Ishikawa (cell line): ENCODE results near the gene VWA8.

Source experiments
- CEBPB ChIP-seq: IDR thresholded peaks from 2 replicates; pipeline ENCODE4 v1.6.1; 2012
- CREB1 ChIP-seq: IDR thresholded peaks from 2 replicates; pipeline ENCODE4 v1.6.1; 2012; ENCODE audit warnings: low read depth
- EGR1 ChIP-seq: IDR thresholded peaks from 2 replicates; pipeline ENCODE4 v1.6.1; 2012
- EP300 ChIP-seq: IDR thresholded peaks from 2 replicates; pipeline ENCODE4 v1.6.1; 2012; ENCODE audit warnings: borderline replicate concordance
- FOXM1 ChIP-seq: IDR thresholded peaks from 2 replicates; pipeline ENCODE4 v1.6.1; 2012; ENCODE audit warnings: low read depth, borderline replicate concordance
- NFIC ChIP-seq: IDR thresholded peaks from 2 replicates; pipeline ENCODE4 v1.6.1; 2012
- RAD21 ChIP-seq: IDR thresholded peaks from 2 replicates; pipeline ENCODE4 v1.6.1; 2012; ENCODE audit warnings: low read depth
- TAF1 ChIP-seq: IDR thresholded peaks from 2 replicates; pipeline ENCODE4 v1.6.1; 2012; ENCODE audit warnings: low read depth, mild to moderate bottlenecking
- TCF12 ChIP-seq: IDR thresholded peaks from 2 replicates; pipeline ENCODE4 v1.6.1; 2012; ENCODE audit warnings: low read depth
- TEAD4 ChIP-seq: IDR thresholded peaks from 2 replicates; pipeline ENCODE4 v1.6.1; 2012
- YY1 ChIP-seq: IDR thresholded peaks from 2 replicates; pipeline ENCODE4 v1.6.1; 2012; ENCODE audit warnings: low read depth
- ZBTB7A ChIP-seq: IDR thresholded peaks from 2 replicates; pipeline ENCODE4 v1.6.1; 2012; ENCODE audit warnings: low read depth
- TF ChIP-seq, protein P1 (sequence below): IDR thresholded peaks from 2 replicates; pipeline ENCODE4 v1.6.1; 2012
- TF ChIP-seq, protein P2 (sequence below): IDR thresholded peaks from 2 replicates; pipeline ENCODE4 v1.6.1; 2012
- TF ChIP-seq, protein P3 (sequence below): IDR thresholded peaks from 2 replicates; pipeline ENCODE4 v1.6.1; 2012; ENCODE audit warnings: low read depth, mild to moderate bottlenecking

VWA8 gene

GRCh38 chr13:41802684-41803444, 158.0 kb downstream of the VWA8 start:
- TF ChIP-seq CEBPB = no peak
- TF ChIP-seq, protein P1, sequence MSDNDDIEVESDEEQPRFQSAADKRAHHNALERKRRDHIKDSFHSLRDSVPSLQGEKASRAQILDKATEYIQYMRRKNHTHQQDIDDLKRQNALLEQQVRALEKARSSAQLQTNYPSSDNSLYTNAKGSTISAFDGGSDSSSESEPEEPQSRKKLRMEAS = no peak
- no peak for TF ChIP-seq YY1
- TF ChIP-seq, protein P2, sequence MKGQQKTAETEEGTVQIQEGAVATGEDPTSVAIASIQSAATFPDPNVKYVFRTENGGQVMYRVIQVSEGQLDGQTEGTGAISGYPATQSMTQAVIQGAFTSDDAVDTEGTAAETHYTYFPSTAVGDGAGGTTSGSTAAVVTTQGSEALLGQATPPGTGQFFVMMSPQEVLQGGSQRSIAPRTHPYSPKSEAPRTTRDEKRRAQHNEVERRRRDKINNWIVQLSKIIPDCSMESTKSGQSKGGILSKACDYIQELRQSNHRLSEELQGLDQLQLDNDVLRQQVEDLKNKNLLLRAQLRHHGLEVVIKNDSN = no peak
- TF ChIP-seq RAD21 = no peak
- no peak for TF ChIP-seq FOXM1
- no peak for TF ChIP-seq EP300
- no peak for TF ChIP-seq TAF1
- TF ChIP-seq, protein P3, sequence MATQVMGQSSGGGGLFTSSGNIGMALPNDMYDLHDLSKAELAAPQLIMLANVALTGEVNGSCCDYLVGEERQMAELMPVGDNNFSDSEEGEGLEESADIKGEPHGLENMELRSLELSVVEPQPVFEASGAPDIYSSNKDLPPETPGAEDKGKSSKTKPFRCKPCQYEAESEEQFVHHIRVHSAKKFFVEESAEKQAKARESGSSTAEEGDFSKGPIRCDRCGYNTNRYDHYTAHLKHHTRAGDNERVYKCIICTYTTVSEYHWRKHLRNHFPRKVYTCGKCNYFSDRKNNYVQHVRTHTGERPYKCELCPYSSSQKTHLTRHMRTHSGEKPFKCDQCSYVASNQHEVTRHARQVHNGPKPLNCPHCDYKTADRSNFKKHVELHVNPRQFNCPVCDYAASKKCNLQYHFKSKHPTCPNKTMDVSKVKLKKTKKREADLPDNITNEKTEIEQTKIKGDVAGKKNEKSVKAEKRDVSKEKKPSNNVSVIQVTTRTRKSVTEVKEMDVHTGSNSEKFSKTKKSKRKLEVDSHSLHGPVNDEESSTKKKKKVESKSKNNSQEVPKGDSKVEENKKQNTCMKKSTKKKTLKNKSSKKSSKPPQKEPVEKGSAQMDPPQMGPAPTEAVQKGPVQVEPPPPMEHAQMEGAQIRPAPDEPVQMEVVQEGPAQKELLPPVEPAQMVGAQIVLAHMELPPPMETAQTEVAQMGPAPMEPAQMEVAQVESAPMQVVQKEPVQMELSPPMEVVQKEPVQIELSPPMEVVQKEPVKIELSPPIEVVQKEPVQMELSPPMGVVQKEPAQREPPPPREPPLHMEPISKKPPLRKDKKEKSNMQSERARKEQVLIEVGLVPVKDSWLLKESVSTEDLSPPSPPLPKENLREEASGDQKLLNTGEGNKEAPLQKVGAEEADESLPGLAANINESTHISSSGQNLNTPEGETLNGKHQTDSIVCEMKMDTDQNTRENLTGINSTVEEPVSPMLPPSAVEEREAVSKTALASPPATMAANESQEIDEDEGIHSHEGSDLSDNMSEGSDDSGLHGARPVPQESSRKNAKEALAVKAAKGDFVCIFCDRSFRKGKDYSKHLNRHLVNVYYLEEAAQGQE = no peak
- no peak for TF ChIP-seq NFIC
- TF ChIP-seq TEAD4 = no peak
- no peak for TF ChIP-seq ZBTB7A
- no peak for TF ChIP-seq EGR1
- TF ChIP-seq CREB1 = no peak
- no peak for TF ChIP-seq TCF12

- TF ChIP-seq, protein P3 = no peak
These were observed 158.7 kb downstream of the VWA8 start for GRCh38 chr13:41802043-41802683.

GRCh38 chr13:41791056-41791455, 169.9 kb downstream of the VWA8 start:
- TF ChIP-seq, protein P3 = no peak
- TF ChIP-seq CREB1 (no peak), ZBTB7A (no peak), TAF1 (no peak), TCF12 (no peak), YY1 (no peak), RAD21 (no peak), NFIC (no peak), CEBPB (no peak), EGR1 (no peak), TEAD4 (no peak), FOXM1 (no peak), EP300 (no peak)
- TF ChIP-seq, protein P2 = no peak
- TF ChIP-seq, protein P1 = no peak

- no peak for TF ChIP-seq EP300
- TF ChIP-seq CEBPB = no peak
- TF ChIP-seq TCF12 = no peak
- no peak for TF ChIP-seq EGR1
These were observed 172.4 kb downstream of the VWA8 start for GRCh38 chr13:41788552-41788951.
